ENCODE measurements around the gene SKI. TPM values are rescaled to one million over a fixed set of nuclear protein-coding genes. Genes with fewer than 3 reads are reported as not detected.

Gene SKI
- total RNA-seq, 4 donors from 2014 or later = 24.4 to 52.4 (median 32.2) TPM

GRCh38 chr1:2345297-2346075, 117.4 kb downstream of the SKI start:
- intact Hi-C loops (cut with DNase I; ENCODE audit: low total_unique reads) = no loop called here
- no peak for DNase-seq
- no peak overlapping the region for H3K27ac ChIP-seq

GRCh38 chr1:2346691-2347408, 118.7 kb downstream of the SKI start:
- in situ Hi-C loops (cut with MboI; ENCODE audit: low pct_ligation_motif_present in 1 of 4, low pct_unique_long_range_greater_than_20kb in 1 of 4, low sequenced_read_pairs in 3 of 4) = no loop called here
- H3K27ac ChIP-seq = no peak overlapping the region
- no peak for DNase-seq
- H3K4me1 ChIP-seq = no peaks in the 10 kb centered on the region
- no peak for TF ChIP-seq CTCF (IDR thresholded peaks at IDR 0.05)
- TF ChIP-seq POLR2AphosphoS5 (IDR thresholded peaks at IDR 0.05) = no peak
- no peak for TF ChIP-seq EP300 (IDR thresholded peaks at IDR 0.05; ENCODE audit: low read depth)
- no peak for TF ChIP-seq POLR2A (IDR thresholded peaks at IDR 0.05)
- no peaks in the 10 kb centered on the region for H3K27me3 ChIP-seq
- H3K9me3 ChIP-seq = no peaks in the 10 kb centered on the region
- intact Hi-C loops (cut with DNase I; ENCODE audit: low total_unique reads) = no loop called here
- H3K4me3 ChIP-seq = no peak overlapping the region
- H3K36me3 ChIP-seq = no peaks in the 10 kb centered on the region
- 0 to 77% methylated on average over 1 to 12 of the region's 17 CpGs for WGBS, 2 donors (ENCODE audit: low coverage in 1 of 2)

More at GRCh38 chr1:2345297-2346075, 117.4 kb downstream of the SKI start:
- H3K27me3 ChIP-seq = no peaks in the 10 kb centered on the region
- H3K9me3 ChIP-seq = no peaks in the 10 kb centered on the region
- no peaks in the 10 kb centered on the region for H3K4me1 ChIP-seq
- in situ Hi-C loops (cut with MboI; ENCODE audit: low pct_ligation_motif_present in 1 of 4, low pct_unique_long_range_greater_than_20kb in 1 of 4, low sequenced_read_pairs in 3 of 4) = no loop called here
- WGBS, 2 donors (ENCODE audit: low coverage in 1 of 2) = 85% methylated on average over 22 of the region's 24 CpGs; no CpG with 5 or more reads in 1 of the 2 donors
- TF ChIP-seq POLR2A (IDR thresholded peaks at IDR 0.05) (no peak), EP300 (IDR thresholded peaks at IDR 0.05; ENCODE audit: low read depth) (no peak), CTCF (IDR thresholded peaks at IDR 0.05) (no peak), POLR2AphosphoS5 (IDR thresholded peaks at IDR 0.05) (no peak)
- no peak overlapping the region for H3K4me3 ChIP-seq
- no peaks in the 10 kb centered on the region for H3K36me3 ChIP-seq

GRCh38 chr1:2347409-2347785, 119.3 kb downstream of the SKI start:
- intact Hi-C loops (cut with DNase I; ENCODE audit: low total_unique reads) = no loop called here
- Histone ChIP-seq H3K4me1 (no peaks in the 10 kb centered on the region), H3K9me3 (no peaks in the 10 kb centered on the region), H3K4me3 (no peak overlapping the region), H3K36me3 (no peaks in the 10 kb centered on the region), H3K27me3 (no peaks in the 10 kb centered on the region), H3K27ac (no peak overlapping the region)
- in situ Hi-C loops (cut with MboI; ENCODE audit: low pct_ligation_motif_present in 1 of 4, low pct_unique_long_range_greater_than_20kb in 1 of 4, low sequenced_read_pairs in 3 of 4) = no loop called here
- TF ChIP-seq POLR2AphosphoS5 (IDR thresholded peaks at IDR 0.05) (no peak), EP300 (IDR thresholded peaks at IDR 0.05; ENCODE audit: low read depth) (no peak), CTCF (IDR thresholded peaks at IDR 0.05) (no peak), POLR2A (IDR thresholded peaks at IDR 0.05) (no peak)
- WGBS, 2 donors (ENCODE audit: low coverage in 1 of 2) = 89% methylated on average over 12 of the region's 13 CpGs; no CpG with 5 or more reads in 1 of the 2 donors
- DNase-seq = no peak

- Histone ChIP-seq H3K9me3 (no peaks in the 10 kb centered on the region), H3K27ac (no peak overlapping the region)
- no peak for DNase-seq
Measured at GRCh38 chr1:2347896-2348295, 119.8 kb downstream of the SKI start.

More at GRCh38 chr1:2347896-2348295, 119.8 kb downstream of the SKI start:
- Histone ChIP-seq H3K4me1 (no peaks in the 10 kb centered on the region), H3K36me3 (no peaks in the 10 kb centered on the region), H3K4me3 (no peak overlapping the region), H3K27me3 (no peaks in the 10 kb centered on the region)
- intact Hi-C loops (cut with DNase I; ENCODE audit: low total_unique reads) (no loop called here), in situ Hi-C loops (cut with MboI; ENCODE audit: low pct_ligation_motif_present in 1 of 4, low pct_unique_long_range_greater_than_20kb in 1 of 4, low sequenced_read_pairs in 3 of 4) (no loop called here)
- 95% methylated on average over 23 of the region's 23 CpGs; no CpG with 5 or more reads in 1 of the 2 donors for WGBS, 2 donors (ENCODE audit: low coverage in 1 of 2)
- TF ChIP-seq EP300 (IDR thresholded peaks at IDR 0.05; ENCODE audit: low read depth) = no peak
- TF ChIP-seq CTCF (IDR thresholded peaks at IDR 0.05) = no peak
- TF ChIP-seq POLR2A (IDR thresholded peaks at IDR 0.05) = no peak
- TF ChIP-seq POLR2AphosphoS5 (IDR thresholded peaks at IDR 0.05) = no peak

Data from transverse colon (tissue), 4 donors.